K562 (cell line): ENCODE data around the gene TMEM217. TPM values are rescaled to one million over a fixed set of nuclear protein-coding genes. Genes with fewer than 3 reads are reported as not detected.
A peak's percentile ranks its signal among the peaks of the same experiment; 100 is the strongest.

ENCODE experiments used
- FOXP4 ChIP-seq: sonication (generic); formaldehyde crosslinking; IDR thresholded peaks from 2 replicates; pipeline ENCODE4 v1.8.0; 2022; ENCODE audit warnings: mild to moderate bottlenecking, missing genetic modification reagents, borderline replicate concordance
- ID3 ChIP-seq, 2 experiments: fragments of 250-450 bp in 1 of 2; fragments of 450-650 bp in 1 of 2; sonication (Bioruptor Pico) in 1 of 2; IDR thresholded peaks; 2 replicates each; pipeline versions ENCODE4 v1.6.1 to v1.8.0; 2016 to 2021; ENCODE audit warnings: mild to moderate bottlenecking in 2 of 2, moderate library complexity in 2 of 2, missing compliant biosample characterization in 1 of 2, missing genetic modification characterization in 1 of 2
- IRF2 ChIP-seq: sonication (generic); formaldehyde crosslinking; IDR thresholded peaks from 2 replicates; pipeline ENCODE4 v1.8.1; 2022; ENCODE audit warnings: mild to moderate bottlenecking, missing genetic modification reagents
- KAT8 ChIP-seq: fragments of 450-650 bp; IDR thresholded peaks from 2 replicates; pipeline ENCODE4 v1.6.1; 2016; ENCODE audit warnings: low read depth, mild to moderate bottlenecking
- KHSRP ChIP-seq: fragments of 450-650 bp; IDR thresholded peaks from 2 replicates; pipeline ENCODE4 v1.6.1; 2017
- MBD2 ChIP-seq: sonication (generic); IDR thresholded peaks from 2 replicates; pipeline ENCODE4 v1.6.1; 2016; ENCODE audit warnings: low read depth, borderline replicate concordance
- NR4A1 ChIP-seq, 2 experiments: fragments of 250-450 bp in 1 of 2; fragments of 450-650 bp in 1 of 2; sonication (Bioruptor Pico) in 1 of 2; IDR thresholded peaks; 2 replicates each; pipeline versions ENCODE4 v1.4.0 to v1.6.1; 2016 to 2020; ENCODE audit warnings: mild to moderate bottlenecking in 2 of 2, missing compliant biosample characterization in 1 of 2, missing genetic modification characterization in 1 of 2, moderate library complexity in 1 of 2
- POLR2G ChIP-seq: fragments of 200-400 bp; formaldehyde crosslinking; IDR thresholded peaks from 2 replicates; pipeline ENCODE4 v1.6.1; 2017; ENCODE audit warnings: low read depth, mild to moderate bottlenecking, antibody characterized with exemption, low read length, moderate library complexity
- PURB ChIP-seq: sonication (generic); formaldehyde crosslinking; IDR thresholded peaks from 2 replicates; pipeline ENCODE4 v1.9.0; 2021; ENCODE audit warnings: low read depth, mild to moderate bottlenecking, missing genetic modification reagents
- RAD21 ChIP-seq, 2 experiments: fragments of 250-450 bp in 1 of 2; fragments of 450-650 bp in 1 of 2; sonication (Bioruptor Pico) in 1 of 2; formaldehyde crosslinking in 1 of 2; IDR thresholded peaks in 1 of 2; conservative IDR thresholded peaks in 1 of 2; 2 replicates each; pipeline versions ENCODE4 v1.4.0 to v1.8.0; 2020 to 2022; ENCODE audit warnings: mild to moderate bottlenecking in 2 of 2, moderate library complexity in 1 of 2
- RBM17 ChIP-seq: fragments of 200-400 bp; formaldehyde crosslinking; IDR thresholded peaks from 2 replicates; pipeline ENCODE4 v1.6.1; 2017; ENCODE audit warnings: low read depth, mild to moderate bottlenecking, low read length, borderline replicate concordance
- TOE1 ChIP-seq, 2 experiments: fragments of 450-650 bp in 1 of 2; sonication (generic) in 1 of 2; formaldehyde crosslinking in 1 of 2; IDR thresholded peaks; 2 replicates each; pipeline versions ENCODE4 v1.7.1 to v1.8.0; 2016 to 2022; ENCODE audit warnings: borderline replicate concordance in 2 of 2, mild to moderate bottlenecking in 2 of 2, antibody characterized with exemption in 1 of 2, inconsistent platforms in 1 of 2, low read depth in 1 of 2, missing genetic modification reagents in 1 of 2, moderate library complexity in 1 of 2
- WHSC1 ChIP-seq: IDR thresholded peaks from one replicate; pipeline ENCODE4 v1.6.1; 2012; ENCODE audit warnings: low read length, control low read depth, inconsistent platforms
- ZBTB8A ChIP-seq: fragments of 450-650 bp; IDR thresholded peaks from 2 replicates; pipeline ENCODE4 v1.6.1; 2018; ENCODE audit warnings: mild to moderate bottlenecking, moderate library complexity; ENCODE audit not compliant: partially characterized antibody
- ZC3H11A ChIP-seq: IDR thresholded peaks from 2 replicates; pipeline ENCODE4 v1.6.1; 2012; ENCODE audit warnings: low read depth, low read length, improper control_type of control experiment
- ZNF511 ChIP-seq: sonication (generic); formaldehyde crosslinking; IDR thresholded peaks from 2 replicates; pipeline ENCODE4 v1.8.0; 2022; ENCODE audit warnings: mild to moderate bottlenecking, missing genetic modification reagents
- ZNF586 ChIP-seq: fragments of 450-650 bp; formaldehyde crosslinking; conservative IDR thresholded peaks from 2 replicates; pipeline ENCODE4 v1.4.0; 2020; ENCODE audit warnings: mild to moderate bottlenecking, moderate library complexity
- ZNF740 ChIP-seq, 3 experiments: fragments of 200-800 bp in 1 of 3; sonication (Bioruptor generic) in 1 of 3; sonication (generic) in 1 of 3; formaldehyde crosslinking in 1 of 3; IDR thresholded peaks; 2 replicates each; pipeline versions ENCODE4 v1.6.1 to v1.8.0; 2016 to 2022; ENCODE audit warnings: mild to moderate bottlenecking in 2 of 3, missing compliant biosample characterization in 2 of 3, missing genetic modification characterization in 2 of 3, missing genetic modification reagents in 1 of 3
- ZNF75A ChIP-seq: fragments of 450-650 bp; formaldehyde crosslinking; IDR thresholded peaks from 2 replicates; pipeline ENCODE4 v1.4.0; 2020; ENCODE audit warnings: mild to moderate bottlenecking
- polyA plus RNA-seq, 8 experiments: library from polyadenylated mRNA; depleted of rRNA in 4 of 8; stranded (reverse) in 5 of 8; unstranded in 3 of 8; fragments of >200 nt; fragmentation: Nextera tagmentation in 2 of 8; fragmentation: Illumina TruSeq in 1 of 8; extraction: Ambion mirVana in 2 of 8; extraction: Trizol in 1 of 8; gene quantifications; 2 replicates each; pipeline versions ENCODE4 v1.2.1 to v1.2.3, GENCODE V29; 2011 to 2014; ENCODE audit warnings: inconsistent platforms in 1 of 8, missing spikeins in 1 of 8
- total RNA-seq, 7 experiments: library from RNA; depleted of rRNA in 6 of 7; stranded (reverse); fragments of >200 nt in 6 of 7; fragmentation: Illumina TruSeq in 2 of 7; extraction: Trizol in 2 of 7; gene quantifications; 2 replicates each; pipeline versions ENCODE4 v1.2.1 to v1.2.3, GENCODE V29; 2011 to 2021; ENCODE audit warnings: low replicate concordance in 1 of 7

Gene TMEM217
- total and polyA plus RNA-seq, 9 of the 15 experiments (the other 6 are each of a cell fraction or from before 2014, with no cell fraction given) = 1.3 to 8.0 (median 1.9) TPM

GRCh38 chr6:37182736-37183590 is 75.0 kb downstream of the TMEM217 start (continued):
- TF ChIP-seq ZNF511 (CRISPR knock-in tag) = 0 out of 2 replicates have a peak, but pooled peaks have one; percentile 42
- TF ChIP-seq ZNF75A (CRISPR knock-in tag) = 0 out of 2 replicates have a peak, but pooled peaks have one; percentile 5
- TF ChIP-seq MBD2 = peak; percentile 89
- 0 out of 2 replicates have a peak, but pooled peaks have one; percentile 54 for TF ChIP-seq FOXP4 (CRISPR knock-in tag)
- TF ChIP-seq ZNF740 (CRISPR knock-in tag; IDR thresholded peaks at IDR 0.05) = no peak
- TF ChIP-seq ZNF740 (tag; IDR thresholded peaks at IDR 0.05) = peak in 1 of 2 experiments; percentile 49; a peak in 2 of 4 replicates
- TF ChIP-seq POLR2G = peak; percentile 41; the same call in 1 of the 2 replicates
- peak; percentile 44 for TF ChIP-seq TOE1 (IDR thresholded peaks at IDR 0.05; ENCODE audit: borderline replicate concordance)
- peak; percentile 81; the same call in 1 of the 2 replicates for TF ChIP-seq TOE1 (CRISPR knock-in tag; IDR thresholded peaks at IDR 0.05; ENCODE audit: borderline replicate concordance, low read depth)
- TF ChIP-seq ZBTB8A = no peak
- TF ChIP-seq IRF2 (CRISPR knock-in tag) = no peak
- no peak for TF ChIP-seq ZNF586
- peak; percentile 81; the same call in 1 of the 2 replicates for TF ChIP-seq NR4A1 (CRISPR knock-in tag; IDR thresholded peaks at IDR 0.05)
- TF ChIP-seq NR4A1 (tag; IDR thresholded peaks at IDR 0.05) = peak; percentile 97
- no peak for TF ChIP-seq KHSRP
- no peak for TF ChIP-seq RBM17
- no peak for TF ChIP-seq PURB (CRISPR knock-in tag)
- no peak for TF ChIP-seq KAT8
- TF ChIP-seq RAD21 (CRISPR knock-in tag; conservative IDR thresholded peaks at IDR 0.05 in 1 of 2, IDR thresholded peaks at IDR 0.05 in 1 of 2) = peak; percentile 29 to 43; a peak in 3 of 4 replicates
- no peak for TF ChIP-seq ID3 (CRISPR knock-in tag; IDR thresholded peaks at IDR 0.05)
- peak; percentile 98 for TF ChIP-seq ID3 (tag; IDR thresholded peaks at IDR 0.05)
- no peak for TF ChIP-seq WHSC1
- no peak for TF ChIP-seq ZC3H11A
